Activated naive CD8-positive, alpha-beta T cell treated with anti-CD3 and anti-CD28 coated beads, Interleukin-2, amount 10 ng/mL, durations not matched to agents 7 days and 5 days (primary cell): Measurements from ENCODE around the gene MERTK. TPM values are rescaled to one million over a fixed set of nuclear protein-coding genes. Genes with fewer than 3 reads are reported as not detected.
"Not testable (repeated sequence)": the region's sequence is repeated elsewhere in the genome, so short reads cannot be mapped to it uniquely, and the experiment has no call there.

Source experiments
- ATAC-seq: fragments of 150-1000 bp; cut with Tn5 transposase; one replicate; pipeline ENCODE4 v1.10.0; 2021; ENCODE audit warnings: low read depth, moderate library complexity
- POLR2A ChIA-PET: fragments of 350-600 bp; sonication (Branson Sonifier 250); formaldehyde crosslinking; loops from one replicate; lab custom pipeline; 2021; ENCODE audit warnings: antibody characterized with exemption; lab: Charles Lee
- DNase-seq: peaks from one replicate; pipeline ENCODE4 v3.0.0; 2021
- H3K27ac Mint-ChIP-seq: one replicate; pipeline ENCODE4 v1.8.0; 2022; ENCODE audit warnings: mild to moderate bottlenecking, mixed read lengths
- H3K27me3 Mint-ChIP-seq: one replicate; pipeline ENCODE4 v1.8.0; 2022; ENCODE audit warnings: mild to moderate bottlenecking, moderate library complexity, mixed read lengths
- H3K36me3 Mint-ChIP-seq: one replicate; pipeline ENCODE4 v1.8.0; 2021; ENCODE audit warnings: mild to moderate bottlenecking, mixed read lengths
- H3K4me1 Mint-ChIP-seq: one replicate; pipeline ENCODE4 v1.8.0; 2021; ENCODE audit warnings: mixed read lengths
- H3K4me3 Mint-ChIP-seq: one replicate; pipeline ENCODE4 v1.8.0; 2022; ENCODE audit warnings: mild to moderate bottlenecking, moderate library complexity, mixed read lengths
- H3K9me3 Mint-ChIP-seq: one replicate; pipeline ENCODE4 v1.8.0; 2021; ENCODE audit warnings: mixed read lengths
- total RNA-seq, 2 experiments: library from RNA; stranded (reverse); gene quantifications; one replicate each; pipeline ENCODE4 v1.2.3, GENCODE V29; 2021

MERTK gene
- total RNA-seq, 2 experiments from 2014 or later = 0.74 to 0.89 TPM

DNA sequence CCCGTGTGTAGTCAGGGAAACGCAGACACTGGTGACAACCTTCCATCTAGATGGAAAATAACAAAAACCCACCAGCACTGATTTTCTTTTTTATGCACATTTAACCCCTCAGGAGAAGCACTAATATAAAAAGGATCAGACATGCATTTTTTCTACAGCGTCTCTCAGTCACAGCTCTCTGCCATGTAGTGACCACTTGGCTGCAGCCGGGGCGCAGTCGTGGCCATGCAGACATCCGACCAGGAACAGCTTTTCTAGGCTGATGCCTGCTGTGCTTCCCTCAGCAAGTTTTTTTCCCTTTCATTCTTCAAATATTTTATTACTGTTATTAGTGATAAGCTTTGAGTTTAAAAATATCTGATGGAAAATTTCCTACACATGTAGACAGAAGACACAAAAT, 63.3 kb downstream of the MERTK start:
- H3K36me3 Mint-ChIP-seq = no peaks in the 10 kb centered on the region
- H3K27me3 Mint-ChIP-seq = peaks cover 10% of the 10 kb centered on the region
- no peak overlapping the region for H3K27ac Mint-ChIP-seq
- no peaks in the 10 kb centered on the region for H3K4me1 Mint-ChIP-seq
- POLR2A ChIA-PET = interaction anchor here (0.7 kb wide), 1 partner anchor 25 kb away, joined by 4 read pairs; no protein-coding TSS in a partner anchor
- no peak overlapping the region for H3K4me3 Mint-ChIP-seq
- DNase-seq (no peak), ATAC-seq (no peak)
- no peaks in the 10 kb centered on the region for H3K9me3 Mint-ChIP-seq

DNA sequence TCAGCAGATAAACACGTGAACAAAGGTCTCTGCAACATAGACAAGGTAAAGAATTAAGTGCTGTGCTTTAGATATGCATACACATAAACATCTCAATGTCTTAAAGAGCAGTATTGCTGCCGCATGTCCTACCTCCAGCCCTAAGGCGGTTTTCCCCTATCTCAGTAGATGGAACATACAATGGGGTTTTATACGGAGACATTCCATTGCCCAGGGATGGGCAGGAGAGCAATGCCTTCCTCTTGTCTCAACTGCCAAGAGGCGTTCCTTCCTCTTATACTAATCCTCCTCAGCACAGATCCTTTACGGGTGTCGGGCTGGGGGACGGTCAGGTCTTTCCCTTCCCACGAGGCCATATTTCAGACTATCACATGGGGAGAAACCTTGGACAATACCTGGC, 64.7 kb downstream of the MERTK start:
- H3K27ac Mint-ChIP-seq, H3K9me3 Mint-ChIP-seq, POLR2A ChIA-PET, H3K4me1 Mint-ChIP-seq, H3K4me3 Mint-ChIP-seq, H3K27me3 Mint-ChIP-seq, ATAC-seq, H3K36me3 Mint-ChIP-seq, DNase-seq: not testable (repeated sequence)

DNA sequence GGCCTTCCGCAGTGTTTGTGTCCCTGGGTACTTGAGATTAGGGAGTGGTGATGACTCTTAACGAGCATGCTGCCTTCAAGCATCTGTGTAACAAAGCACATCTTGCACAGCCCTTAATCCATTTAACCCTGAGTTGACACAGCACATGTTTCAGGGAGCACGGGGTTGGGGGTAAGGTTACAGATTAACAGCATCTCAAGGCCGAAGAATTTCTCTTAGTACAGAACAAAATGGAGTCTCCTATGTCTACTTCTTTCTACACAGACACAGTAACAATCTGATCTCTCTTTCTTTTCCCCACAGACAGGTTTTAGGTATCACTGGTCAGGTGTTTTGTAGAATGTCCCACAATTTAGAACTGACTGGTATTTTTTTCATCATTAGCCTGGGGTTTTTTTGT, 65.1 kb downstream of the MERTK start:
- H3K4me1 Mint-ChIP-seq, DNase-seq, ATAC-seq, H3K4me3 Mint-ChIP-seq, H3K27ac Mint-ChIP-seq, POLR2A ChIA-PET, H3K27me3 Mint-ChIP-seq, H3K9me3 Mint-ChIP-seq, H3K36me3 Mint-ChIP-seq: not testable (repeated sequence)

DNA sequence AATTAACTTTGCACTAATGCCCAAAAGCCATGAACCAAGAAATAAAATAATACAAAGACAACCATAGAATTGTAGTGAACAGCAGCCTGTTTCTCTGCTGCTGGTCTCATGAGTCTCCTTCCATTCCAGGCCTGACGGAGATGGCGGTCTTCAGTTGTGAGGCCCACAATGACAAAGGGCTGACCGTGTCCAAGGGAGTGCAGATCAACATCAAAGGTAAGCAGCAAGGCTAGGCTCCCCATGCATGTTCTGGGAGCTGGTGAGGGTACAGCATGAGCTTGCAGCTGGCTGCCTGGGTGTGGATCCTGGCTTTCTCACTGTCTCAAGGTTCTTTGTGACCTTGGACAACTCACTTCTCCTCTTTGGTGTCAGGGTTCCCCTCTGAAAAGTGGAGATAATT, 66.7 kb downstream of the MERTK start:
- H3K9me3 Mint-ChIP-seq = no peaks in the 10 kb centered on the region
- H3K27ac Mint-ChIP-seq = no peak overlapping the region
- no peak overlapping the region for H3K4me3 Mint-ChIP-seq
- peaks cover 3% of the 10 kb centered on the region for H3K27me3 Mint-ChIP-seq
- ATAC-seq = no peak
- no peaks in the 10 kb centered on the region for H3K36me3 Mint-ChIP-seq
- H3K4me1 Mint-ChIP-seq = no peaks in the 10 kb centered on the region
- DNase-seq = no peak
- POLR2A ChIA-PET = interaction anchor here (0.6 kb wide), 1 partner anchor 71 kb away, joined by 3 read pairs; no protein-coding TSS in a partner anchor

DNA sequence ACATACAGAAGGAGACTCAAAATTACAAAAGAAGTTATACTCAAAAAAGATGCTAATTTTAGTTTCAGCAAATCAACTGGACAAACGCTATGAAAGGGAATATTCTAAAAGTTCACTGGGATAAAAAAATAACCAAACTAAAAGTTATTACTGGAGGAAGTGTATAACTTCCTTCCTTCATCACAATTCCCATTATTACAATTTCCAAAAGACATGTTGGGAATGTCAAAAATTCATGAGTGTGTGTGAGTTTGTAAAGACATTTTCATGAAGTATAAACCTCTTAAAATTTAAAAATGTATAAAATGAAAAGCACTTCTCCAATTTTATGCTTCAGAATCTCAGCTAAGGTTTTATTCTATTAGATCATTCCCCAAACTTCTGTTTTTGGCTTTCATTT, 67.8 kb downstream of the MERTK start:
- Mint-ChIP-seq H3K27ac (no peak overlapping the region), H3K4me1 (no peaks in the 10 kb centered on the region), H3K36me3 (no peaks in the 10 kb centered on the region), H3K9me3 (no peaks in the 10 kb centered on the region), H3K4me3 (no peak overlapping the region), H3K27me3 (peaks cover 9% of the 10 kb centered on the region)
- POLR2A ChIA-PET = no interaction called here
- DNase-seq (no peak), ATAC-seq (no peak)

DNA sequence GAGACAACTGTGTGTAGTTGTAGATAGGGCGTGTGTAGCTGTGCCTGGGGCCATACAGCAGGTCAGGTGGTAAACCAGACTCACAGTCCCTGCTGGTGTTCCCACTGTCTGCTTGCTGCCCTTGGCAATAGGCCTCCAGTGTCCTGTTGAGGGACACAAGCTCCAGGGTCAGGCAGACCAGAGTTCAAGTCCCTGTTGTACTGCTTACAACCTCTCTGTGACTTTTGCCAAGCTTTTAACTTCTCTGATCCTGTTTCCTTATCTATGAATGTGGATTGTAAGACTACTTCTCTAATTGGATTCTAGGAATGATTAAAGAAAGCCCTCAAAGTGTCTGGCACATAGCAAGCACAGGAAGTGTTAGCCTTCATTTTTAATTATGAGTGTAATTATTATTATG, 68.6 kb downstream of the MERTK start:
- DNase-seq = no peak
- no peaks in the 10 kb centered on the region for H3K36me3 Mint-ChIP-seq
- POLR2A ChIA-PET = no interaction called here
- no peaks in the 10 kb centered on the region for H3K4me1 Mint-ChIP-seq
- H3K27ac Mint-ChIP-seq = no peak overlapping the region
- H3K9me3 Mint-ChIP-seq = no peaks in the 10 kb centered on the region
- H3K27me3 Mint-ChIP-seq = peaks cover 17% of the 10 kb centered on the region
- ATAC-seq = no peak
- H3K4me3 Mint-ChIP-seq = no peak overlapping the region

DNA sequence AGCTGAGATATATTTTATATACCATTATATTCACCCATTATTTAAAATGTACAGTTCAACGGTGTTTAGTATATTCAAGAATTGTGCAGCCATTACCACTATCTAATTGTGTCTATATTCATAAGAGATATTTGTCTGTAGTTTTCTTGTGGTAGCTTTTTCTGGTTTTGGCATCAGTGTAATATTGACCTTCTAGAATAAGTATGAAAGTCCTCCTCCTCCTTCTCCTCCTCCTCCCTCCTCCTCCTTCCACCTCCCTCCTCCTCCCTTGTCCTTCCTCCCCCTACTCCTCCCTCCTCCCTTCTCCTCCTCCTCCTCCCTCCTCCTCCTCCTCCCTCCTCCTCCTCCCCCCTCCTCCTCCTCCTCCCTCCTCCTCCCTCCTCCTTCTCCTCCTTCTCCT, 72.0 kb downstream of the MERTK start:
- Mint-ChIP-seq H3K36me3 (peaks cover 1% of the 10 kb centered on the region), H3K9me3 (no peaks in the 10 kb centered on the region), H3K27me3 (peaks cover 29% of the 10 kb centered on the region), H3K4me1 (peaks cover 4% of the 10 kb centered on the region), H3K4me3 (no peak overlapping the region), H3K27ac (no peak overlapping the region)
- POLR2A ChIA-PET = no interaction called here
- ATAC-seq (no peak), DNase-seq (no peak)

DNA sequence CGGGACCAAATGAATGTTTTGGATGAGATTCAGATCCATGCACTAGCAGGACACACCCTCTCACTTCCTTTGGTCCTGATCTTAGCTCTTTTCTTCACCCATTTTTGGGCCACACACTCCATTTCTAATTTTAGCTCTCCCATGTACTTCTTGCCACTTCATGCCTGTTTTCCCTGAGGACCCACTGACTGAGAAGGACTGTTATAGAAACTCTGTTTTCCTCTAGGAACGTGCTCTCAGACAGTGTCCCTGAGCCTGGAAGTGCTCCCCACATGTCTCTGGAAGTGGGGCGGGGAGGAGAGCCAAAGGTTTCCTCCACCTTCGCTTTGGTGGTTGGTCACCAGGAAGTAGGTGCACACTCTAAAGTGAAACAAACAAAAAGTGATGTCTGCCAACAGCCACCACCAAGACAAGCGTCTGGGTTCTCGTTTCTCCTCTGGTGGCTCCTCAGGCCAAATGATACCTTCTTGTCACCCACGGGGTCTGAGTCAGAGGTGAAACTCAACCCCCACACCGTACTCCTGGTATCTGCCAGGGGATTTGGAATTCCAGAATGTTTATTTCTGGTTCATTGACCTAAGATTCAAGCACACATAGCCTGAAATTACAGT, 74.7 kb downstream of the MERTK start:
- H3K27ac Mint-ChIP-seq = no peak overlapping the region

DNA sequence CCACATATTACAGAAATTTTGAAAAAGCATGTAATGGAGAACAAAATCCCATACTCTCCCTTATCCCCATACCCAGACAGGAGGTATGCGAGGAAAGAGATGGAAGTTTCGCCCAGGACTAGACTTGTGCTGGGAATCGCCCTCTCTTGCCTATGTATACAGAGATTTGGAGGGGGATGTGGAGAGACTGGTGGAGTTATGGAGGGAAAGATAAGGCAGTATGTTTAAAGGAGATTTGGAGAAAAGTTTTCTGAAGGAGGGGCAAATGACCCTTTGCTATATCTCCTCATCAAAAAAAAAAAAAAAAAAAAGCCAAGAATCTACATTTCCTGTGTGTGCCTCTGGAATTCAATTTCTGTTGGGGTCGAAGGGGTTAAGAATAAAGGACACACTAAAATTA, 75.3 kb downstream of the MERTK start:
- H3K9me3 Mint-ChIP-seq = peaks cover 5% of the 10 kb centered on the region
- peaks cover 3% of the 10 kb centered on the region for H3K36me3 Mint-ChIP-seq
- peaks cover 37% of the 10 kb centered on the region for H3K27me3 Mint-ChIP-seq
- ATAC-seq = no peak
- POLR2A ChIA-PET = no interaction called here
- H3K4me3 Mint-ChIP-seq = no peak overlapping the region
- H3K4me1 Mint-ChIP-seq = peaks cover 4% of the 10 kb centered on the region
- DNase-seq = no peak
- no peak overlapping the region for H3K27ac Mint-ChIP-seq

More for the DNA sequence above, 74.7 kb downstream of the MERTK start:
- POLR2A ChIA-PET = no interaction called here
- Mint-ChIP-seq H3K4me3 (no peak overlapping the region), H3K27me3 (peaks cover 37% of the 10 kb centered on the region), H3K36me3 (peaks cover 3% of the 10 kb centered on the region), H3K4me1 (peaks cover 4% of the 10 kb centered on the region), H3K9me3 (peaks cover 5% of the 10 kb centered on the region)
- no peak for DNase-seq
- no peak for ATAC-seq

DNA sequence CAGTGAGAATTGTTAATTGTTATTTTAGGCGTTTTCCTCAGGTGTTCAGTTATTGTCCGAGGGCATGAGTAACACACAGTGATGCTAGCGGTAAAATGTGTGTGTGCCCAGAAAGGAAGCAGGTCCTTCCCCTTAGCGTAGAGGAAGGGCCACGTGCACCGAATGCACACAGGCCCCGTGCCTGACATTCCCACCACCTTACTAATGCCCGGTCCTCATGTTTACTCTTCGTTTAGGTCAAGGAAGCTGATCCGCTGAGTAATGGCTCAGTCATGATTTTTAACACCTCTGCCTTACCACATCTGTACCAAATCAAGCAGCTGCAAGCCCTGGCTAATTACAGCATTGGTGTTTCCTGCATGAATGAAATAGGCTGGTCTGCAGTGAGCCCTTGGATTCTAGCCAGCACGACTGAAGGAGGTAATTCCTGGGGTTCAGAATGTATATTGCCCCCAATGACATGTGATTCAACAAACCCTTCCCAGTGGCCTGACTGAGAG, 76.7 kb downstream of the MERTK start:
- Mint-ChIP-seq H3K9me3 (peaks cover 5% of the 10 kb centered on the region), H3K4me3 (no peak overlapping the region), H3K4me1 (peaks cover 4% of the 10 kb centered on the region), H3K27me3 (peaks cover 43% of the 10 kb centered on the region), H3K27ac (no peak overlapping the region), H3K36me3 (peaks cover 3% of the 10 kb centered on the region)
- POLR2A ChIA-PET = no interaction called here
- DNase-seq (no peak), ATAC-seq (no peak)

DNA sequence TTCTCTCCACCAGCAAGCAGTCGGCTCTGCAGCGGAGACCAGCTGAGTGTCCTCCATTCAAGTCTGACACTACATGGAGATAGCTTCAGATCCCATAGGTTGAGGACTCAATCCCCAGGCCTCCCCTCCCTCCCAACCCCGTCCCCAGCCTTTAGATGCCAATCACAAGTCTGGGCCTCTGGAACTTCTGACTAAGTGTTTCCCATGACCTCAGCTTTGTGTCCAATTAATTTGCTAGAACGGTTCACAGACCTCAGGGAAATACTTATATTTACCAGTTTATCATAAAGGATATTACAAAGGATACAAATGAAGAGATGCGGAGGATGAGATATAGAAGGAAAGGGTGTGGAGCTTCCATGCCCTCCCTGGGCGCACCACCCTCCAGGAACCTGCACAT, 77.4 kb downstream of the MERTK start:
- Mint-ChIP-seq H3K27ac (no peak overlapping the region), H3K27me3 (peaks cover 42% of the 10 kb centered on the region), H3K4me3 (no peak overlapping the region), H3K9me3 (peaks cover 5% of the 10 kb centered on the region), H3K4me1 (peaks cover 4% of the 10 kb centered on the region), H3K36me3 (peaks cover 3% of the 10 kb centered on the region)
- ATAC-seq (no peak), DNase-seq (no peak)
- POLR2A ChIA-PET = no interaction called here

DNA sequence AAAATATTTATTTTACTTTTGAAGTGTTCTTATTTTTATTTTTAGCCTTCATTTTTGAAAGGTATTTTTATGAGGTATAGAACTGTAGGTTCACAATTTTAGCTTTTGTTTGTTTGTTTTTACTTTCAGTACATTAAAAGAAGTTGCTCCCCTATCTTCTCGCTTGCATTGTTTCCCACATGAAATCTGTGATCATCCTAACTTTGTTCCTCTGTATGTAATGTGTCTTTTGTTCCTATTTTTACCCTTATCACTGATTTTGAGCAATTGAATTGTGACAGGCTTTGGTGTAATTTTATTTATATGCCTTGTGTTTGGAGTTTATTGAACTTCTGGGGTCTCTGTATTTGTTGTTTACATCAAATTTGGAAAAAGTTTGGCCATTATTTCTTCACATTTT, 78.8 kb downstream of the MERTK start:
- POLR2A ChIA-PET = no interaction called here
- no peak for ATAC-seq

DNA sequence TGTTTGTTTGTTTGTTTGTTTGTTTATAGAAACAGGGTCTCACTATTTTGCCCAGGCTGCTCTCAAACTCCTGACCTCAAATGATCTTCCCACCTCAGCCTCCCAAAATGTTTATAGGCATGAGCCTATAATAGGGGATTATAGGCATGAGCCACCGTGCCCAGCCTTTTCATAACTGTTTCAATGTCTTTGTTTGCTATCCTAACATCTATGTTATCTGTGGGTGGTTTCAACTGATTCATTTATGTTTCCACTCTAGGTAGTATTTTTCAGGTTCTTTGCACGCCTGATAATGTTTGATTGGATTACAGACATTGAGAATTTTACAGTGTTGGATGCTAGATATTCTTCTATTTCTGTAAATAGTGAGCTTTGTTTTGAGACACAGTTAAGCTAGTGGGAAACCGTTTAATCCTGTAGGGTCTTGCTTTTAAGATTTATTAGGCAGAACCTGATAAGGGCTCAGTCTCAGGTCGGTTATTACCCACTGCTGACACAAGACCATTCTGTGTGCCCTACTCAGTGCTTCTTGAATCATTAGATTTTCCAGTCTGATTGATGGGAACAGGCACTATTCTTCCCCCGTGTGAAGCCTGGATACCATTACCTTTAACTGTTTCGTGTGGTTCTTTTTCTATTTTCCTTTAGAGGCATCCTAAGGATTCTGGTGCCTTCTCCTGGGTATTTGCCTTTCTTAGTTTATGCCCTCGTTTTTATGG, 80.2 kb downstream of the MERTK start:
- Mint-ChIP-seq H3K27me3 (peaks cover 21% of the 10 kb centered on the region), H3K4me3 (no peak overlapping the region), H3K36me3 (peaks cover 3% of the 10 kb centered on the region), H3K4me1 (peaks cover 2% of the 10 kb centered on the region), H3K9me3 (peaks cover 5% of the 10 kb centered on the region), H3K27ac (no peak overlapping the region)
- DNase-seq = no peak
- POLR2A ChIA-PET = no interaction called here
- ATAC-seq = no peak

More for the DNA sequence above, 78.8 kb downstream of the MERTK start:
- Mint-ChIP-seq H3K9me3 (peaks cover 5% of the 10 kb centered on the region), H3K4me1 (peaks cover 4% of the 10 kb centered on the region), H3K27ac (no peak overlapping the region), H3K36me3 (peaks cover 3% of the 10 kb centered on the region), H3K27me3 (peaks cover 28% of the 10 kb centered on the region), H3K4me3 (no peak overlapping the region)
- DNase-seq = no peak

DNA sequence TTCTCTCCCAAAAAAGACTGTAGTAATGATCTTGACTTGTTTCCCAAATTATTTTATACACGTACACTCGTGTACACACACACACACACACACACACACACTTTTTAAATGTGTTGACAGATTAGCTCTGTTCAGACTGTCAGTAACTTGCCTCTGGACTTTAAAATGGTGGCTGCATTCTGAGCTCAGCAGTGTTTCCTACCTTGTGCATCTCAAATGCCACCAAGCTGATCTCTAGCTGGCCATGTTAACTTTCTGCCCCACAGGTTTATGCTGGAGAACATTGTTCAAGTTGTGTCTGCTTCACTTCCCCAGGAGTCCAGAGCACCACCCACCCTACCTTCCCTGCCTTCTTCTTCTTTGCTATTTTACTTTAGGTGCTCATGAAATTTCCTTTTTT, 83.3 kb downstream of the MERTK start:
- H3K4me3 Mint-ChIP-seq = no peak overlapping the region
- no peak for ATAC-seq
- POLR2A ChIA-PET = no interaction called here
- peaks cover 5% of the 10 kb centered on the region for H3K9me3 Mint-ChIP-seq
- H3K4me1 Mint-ChIP-seq = no peaks in the 10 kb centered on the region
- H3K27me3 Mint-ChIP-seq = peaks cover 22% of the 10 kb centered on the region
- no peak for DNase-seq
- no peak overlapping the region for H3K27ac Mint-ChIP-seq
- H3K36me3 Mint-ChIP-seq = peaks cover 2% of the 10 kb centered on the region
